ENCODE measurements around the gene CYFIP1.
A peak's percentile ranks its signal among the peaks of the same experiment; 100 is the strongest.

CYFIP1 gene

DNA sequence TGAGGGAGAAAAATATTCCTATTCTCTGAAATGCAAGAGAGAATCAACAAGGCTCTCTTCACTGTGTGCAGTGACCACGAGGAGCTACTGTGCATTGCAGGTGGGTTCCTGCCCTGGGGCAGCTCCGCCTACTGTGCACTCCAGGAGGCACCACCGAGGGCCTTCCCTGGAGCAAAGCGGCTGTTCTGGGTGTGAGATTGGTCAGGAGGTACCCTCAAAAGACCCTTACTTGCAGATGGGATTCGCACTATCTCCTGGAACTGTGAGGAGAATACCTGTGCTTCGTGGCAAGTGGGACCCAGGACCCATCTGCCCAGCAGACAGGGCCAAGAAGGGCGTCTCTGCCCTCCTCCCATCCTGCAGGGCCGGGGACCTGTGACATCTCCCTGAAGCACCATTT, 68.9 kb downstream of the CYFIP1 start:
- Mint-ChIP-seq H3K9me3 (no peaks in the 10 kb centered on the region), H3K27ac (no peak overlapping the region), H3K4me3 (no peak overlapping the region), H3K36me3 (ENCODE audit: low read depth) (peaks cover 3% of the 10 kb centered on the region), H3K4me1 (ENCODE audit: low read depth) (no peaks in the 10 kb centered on the region), H3K27me3 (ENCODE audit: low read depth) (no peaks in the 10 kb centered on the region)
- DNase-seq (ENCODE audit: low spot score) = no peak

DNA sequence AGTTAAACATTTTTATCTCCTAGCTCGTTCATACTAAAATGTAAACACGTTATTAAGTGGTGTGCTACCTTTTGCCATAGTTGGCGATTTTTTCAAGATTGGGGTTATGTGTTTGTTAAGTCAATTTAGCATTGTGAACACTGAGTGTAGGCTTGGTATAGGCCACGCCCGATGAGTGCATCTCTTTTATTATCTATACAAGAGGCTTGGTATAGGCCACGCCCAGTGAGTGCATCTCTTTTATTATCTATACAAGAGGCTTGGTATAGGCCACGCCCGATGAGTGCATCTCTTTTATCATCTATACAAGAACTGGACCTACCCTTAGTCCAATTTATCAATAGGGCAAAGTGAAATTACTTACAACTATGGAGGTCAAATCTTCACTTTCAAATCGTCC, 71.3 kb downstream of the CYFIP1 start:
- Mint-ChIP-seq H3K27me3 (ENCODE audit: low read depth) (no peaks in the 10 kb centered on the region), H3K4me1 (ENCODE audit: low read depth) (no peaks in the 10 kb centered on the region), H3K4me3 (no peak overlapping the region), H3K9me3 (no peaks in the 10 kb centered on the region), H3K27ac (no peak overlapping the region), H3K36me3 (ENCODE audit: low read depth) (peaks cover 3% of the 10 kb centered on the region)
- DNase-seq (ENCODE audit: low spot score) = no peak

DNA sequence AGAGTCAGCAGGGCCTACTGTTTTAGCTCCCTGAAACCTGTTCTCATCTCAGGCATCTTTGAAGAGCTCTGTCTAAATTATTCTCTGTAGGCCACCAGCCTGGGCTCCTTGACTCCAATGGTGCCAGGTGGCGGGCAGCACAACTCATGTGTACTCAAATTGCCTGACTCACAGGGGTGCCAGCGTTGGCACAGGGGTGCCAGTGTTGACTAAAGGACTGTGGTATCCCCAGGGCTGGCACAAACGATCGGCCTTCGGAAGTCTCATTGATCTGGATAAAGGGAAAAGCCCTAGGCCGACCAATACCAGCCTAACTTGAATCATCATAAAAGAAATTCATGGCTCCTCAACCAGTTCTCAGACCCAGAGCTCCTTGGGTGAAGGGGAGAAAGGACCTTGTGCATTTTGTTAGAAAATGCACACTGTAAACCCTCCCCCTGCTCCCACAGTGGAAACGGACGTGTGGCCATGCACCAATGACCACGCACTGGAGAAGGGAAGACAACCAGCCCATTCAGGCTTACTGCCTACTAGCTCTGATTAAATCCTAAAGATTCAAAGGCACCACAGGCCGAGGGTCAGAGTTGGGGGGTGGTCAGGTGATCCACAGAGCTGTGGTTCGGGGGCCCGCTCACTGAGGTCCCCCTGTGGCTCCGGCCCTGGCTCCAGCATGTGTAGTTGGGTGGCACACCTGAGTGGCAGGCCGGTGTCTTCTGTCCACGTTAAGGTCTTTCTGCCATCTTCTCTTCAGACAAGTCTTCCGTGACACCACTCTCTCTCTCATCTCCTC, 72.8 kb downstream of the CYFIP1 start:
- Mint-ChIP-seq H3K4me3 (no peak overlapping the region), H3K9me3 (no peaks in the 10 kb centered on the region), H3K36me3 (ENCODE audit: low read depth) (peaks cover 3% of the 10 kb centered on the region), H3K4me1 (ENCODE audit: low read depth) (no peaks in the 10 kb centered on the region), H3K27me3 (ENCODE audit: low read depth) (no peaks in the 10 kb centered on the region), H3K27ac (no peak overlapping the region)
- DNase-seq (ENCODE audit: low spot score) = no peak

DNA sequence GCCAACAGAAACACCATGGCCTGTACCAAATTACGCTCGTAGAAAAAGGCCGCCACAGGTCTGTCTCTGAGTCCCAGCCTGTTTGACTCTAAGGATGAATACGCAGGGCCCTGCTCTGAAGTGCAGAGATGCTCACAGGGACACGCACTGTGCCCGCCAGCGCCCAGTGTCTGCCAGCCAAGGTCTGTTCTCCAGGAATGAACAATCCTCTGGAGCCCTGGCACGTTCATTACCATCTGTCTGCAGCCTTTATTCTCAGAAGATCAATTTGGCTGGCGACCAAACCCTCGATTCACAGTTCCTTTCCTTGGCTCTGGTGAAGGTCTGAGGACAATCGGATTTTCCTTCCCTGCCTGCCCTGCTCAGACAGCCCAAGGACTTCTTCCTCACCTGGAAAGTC, 75.4 kb downstream of the CYFIP1 start:
- H3K36me3 Mint-ChIP-seq (ENCODE audit: low read depth) = peaks cover 3% of the 10 kb centered on the region
- no peaks in the 10 kb centered on the region for H3K9me3 Mint-ChIP-seq
- H3K27me3 Mint-ChIP-seq (ENCODE audit: low read depth) = no peaks in the 10 kb centered on the region
- H3K4me1 Mint-ChIP-seq (ENCODE audit: low read depth) = no peaks in the 10 kb centered on the region
- DNase-seq (ENCODE audit: low spot score) = no peak
- H3K27ac Mint-ChIP-seq = no peak overlapping the region
- no peak overlapping the region for H3K4me3 Mint-ChIP-seq

DNA sequence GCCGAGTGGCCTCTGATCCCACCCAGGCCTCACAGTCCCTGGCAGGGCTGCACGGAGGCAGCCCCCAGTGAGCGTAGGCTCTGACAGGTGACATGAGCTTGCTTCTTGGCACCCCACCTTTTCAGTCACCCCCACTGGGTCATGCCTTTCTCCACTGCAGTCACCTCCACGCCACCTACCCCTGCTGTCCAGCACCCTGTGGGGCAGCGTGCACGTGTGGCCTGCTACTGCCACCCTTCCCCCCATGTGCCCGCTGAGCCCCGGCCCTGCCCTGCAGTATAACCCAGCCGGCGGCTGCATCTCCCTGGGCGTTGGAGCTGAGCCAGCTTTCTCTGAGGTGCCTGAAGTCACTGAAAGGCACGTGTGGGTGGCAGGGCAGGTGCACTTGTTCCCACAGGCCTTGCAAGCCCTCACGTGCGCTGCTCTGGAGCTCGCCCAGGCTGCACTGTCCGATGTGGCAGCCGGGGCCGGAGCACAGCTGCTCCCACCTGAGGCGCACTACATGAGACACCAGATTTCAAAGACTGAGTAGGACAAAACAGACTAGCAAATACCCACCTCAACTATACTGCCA, 76.1 kb downstream of the CYFIP1 start:
- Mint-ChIP-seq H3K4me3 (no peak overlapping the region), H3K4me1 (ENCODE audit: low read depth) (no peaks in the 10 kb centered on the region), H3K27me3 (ENCODE audit: low read depth) (no peaks in the 10 kb centered on the region), H3K27ac (no peak overlapping the region), H3K36me3 (ENCODE audit: low read depth) (peaks cover 5% of the 10 kb centered on the region), H3K9me3 (no peaks in the 10 kb centered on the region)
- DNase-seq (ENCODE audit: low spot score) = no peak

DNA sequence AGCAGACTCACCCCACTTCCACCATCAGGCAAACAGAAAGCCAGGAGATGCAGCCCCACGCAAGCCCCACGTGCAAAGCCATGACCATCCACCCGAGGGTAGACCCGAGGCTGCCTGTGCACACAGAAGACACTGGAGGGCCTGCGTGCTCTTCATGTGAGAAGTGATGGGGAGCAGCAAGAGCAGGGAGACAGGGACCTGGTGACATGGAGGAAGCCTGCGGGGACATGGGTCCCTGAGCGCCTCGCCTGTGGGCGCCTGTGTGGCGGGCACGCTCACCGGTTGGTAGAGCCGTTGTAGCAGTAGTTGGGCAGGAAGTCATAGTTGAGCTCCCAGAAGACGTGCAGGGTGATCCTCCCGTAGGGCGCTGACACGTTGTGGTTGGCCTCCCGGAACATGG, 76.7 kb downstream of the CYFIP1 start:
- H3K4me3 Mint-ChIP-seq = no peak overlapping the region
- no peak overlapping the region for H3K27ac Mint-ChIP-seq
- no peaks in the 10 kb centered on the region for H3K27me3 Mint-ChIP-seq (ENCODE audit: low read depth)
- H3K4me1 Mint-ChIP-seq (ENCODE audit: low read depth) = no peaks in the 10 kb centered on the region
- no peaks in the 10 kb centered on the region for H3K9me3 Mint-ChIP-seq
- no peak for DNase-seq (ENCODE audit: low spot score)
- peaks cover 3% of the 10 kb centered on the region for H3K36me3 Mint-ChIP-seq (ENCODE audit: low read depth)

DNA sequence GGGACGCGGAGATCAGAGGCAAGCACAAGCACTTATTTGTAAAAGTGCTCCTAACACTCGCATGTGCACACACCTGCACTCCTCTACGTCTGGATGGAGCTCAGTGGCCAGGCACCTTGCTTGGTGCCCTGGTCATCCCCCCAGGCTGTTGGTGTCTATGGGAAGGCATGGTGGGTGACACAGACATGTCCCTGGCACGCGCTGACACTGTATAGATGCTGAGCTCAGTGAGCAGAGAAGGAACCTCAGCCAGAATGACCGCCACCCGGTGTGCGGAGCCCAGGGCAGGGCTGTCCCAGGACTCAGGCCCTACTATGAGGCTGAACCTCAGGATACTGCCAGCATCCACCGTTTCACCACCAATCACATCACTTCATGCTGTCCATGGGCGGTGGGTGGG, 77.2 kb downstream of the CYFIP1 start:
- no peaks in the 10 kb centered on the region for H3K9me3 Mint-ChIP-seq
- H3K36me3 Mint-ChIP-seq (ENCODE audit: low read depth) = peaks cover 3% of the 10 kb centered on the region
- no peak overlapping the region for H3K27ac Mint-ChIP-seq
- H3K27me3 Mint-ChIP-seq (ENCODE audit: low read depth) = no peaks in the 10 kb centered on the region
- no peak for DNase-seq (ENCODE audit: low spot score)
- no peaks in the 10 kb centered on the region for H3K4me1 Mint-ChIP-seq (ENCODE audit: low read depth)
- H3K4me3 Mint-ChIP-seq = no peak overlapping the region

DNA sequence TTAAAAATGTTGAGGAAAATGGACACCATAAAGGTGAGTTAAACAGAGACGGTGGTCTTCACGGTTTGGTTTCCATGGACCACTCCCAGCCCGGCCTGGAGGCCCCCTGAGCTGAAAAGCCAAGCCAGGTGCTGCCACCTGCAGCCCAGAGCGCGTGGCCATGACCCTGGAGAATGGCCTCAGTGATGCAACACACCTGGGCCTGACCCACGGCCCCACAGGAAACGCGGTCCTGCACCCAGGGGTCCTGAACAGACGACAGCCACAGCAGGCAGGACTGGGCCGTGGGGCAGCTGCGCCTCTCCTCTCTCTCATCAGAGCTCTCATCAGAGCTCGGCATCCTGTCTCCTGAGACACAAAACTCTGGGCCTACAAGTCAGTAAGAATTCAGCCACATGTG, 77.6 kb downstream of the CYFIP1 start:
- H3K27me3 Mint-ChIP-seq (ENCODE audit: low read depth) = no peaks in the 10 kb centered on the region
- no peak for DNase-seq (ENCODE audit: low spot score)
- no peaks in the 10 kb centered on the region for H3K4me1 Mint-ChIP-seq (ENCODE audit: low read depth)
- no peak overlapping the region for H3K4me3 Mint-ChIP-seq
- H3K27ac Mint-ChIP-seq = no peak overlapping the region
- H3K9me3 Mint-ChIP-seq = no peaks in the 10 kb centered on the region
- peaks cover 1% of the 10 kb centered on the region for H3K36me3 Mint-ChIP-seq (ENCODE audit: low read depth)

DNA sequence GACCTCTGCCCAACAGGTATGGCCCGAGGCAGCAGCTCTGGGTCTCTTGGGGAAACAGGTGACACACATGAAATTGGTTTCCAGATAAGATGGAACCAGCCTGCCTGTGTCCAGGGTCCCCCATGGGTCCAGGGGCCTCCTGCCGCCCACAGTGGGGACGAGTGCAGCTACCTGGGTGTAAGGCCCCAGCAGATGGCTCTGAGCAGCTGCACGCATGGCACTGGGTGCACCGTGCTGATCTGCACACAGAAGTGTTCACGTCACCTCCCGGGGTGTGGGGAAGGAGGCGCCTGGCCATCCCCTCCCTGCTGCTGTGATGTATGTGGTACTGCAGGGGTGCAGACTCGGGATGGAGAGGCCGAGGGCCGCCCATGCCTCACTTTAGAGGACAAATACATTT, 78.1 kb downstream of the CYFIP1 start:
- Mint-ChIP-seq H3K27me3 (ENCODE audit: low read depth) (no peaks in the 10 kb centered on the region), H3K4me3 (no peak overlapping the region), H3K36me3 (ENCODE audit: low read depth) (peaks cover 1% of the 10 kb centered on the region), H3K9me3 (no peaks in the 10 kb centered on the region), H3K27ac (no peak overlapping the region), H3K4me1 (ENCODE audit: low read depth) (no peaks in the 10 kb centered on the region)
- no peak for DNase-seq (ENCODE audit: low spot score)

DNA sequence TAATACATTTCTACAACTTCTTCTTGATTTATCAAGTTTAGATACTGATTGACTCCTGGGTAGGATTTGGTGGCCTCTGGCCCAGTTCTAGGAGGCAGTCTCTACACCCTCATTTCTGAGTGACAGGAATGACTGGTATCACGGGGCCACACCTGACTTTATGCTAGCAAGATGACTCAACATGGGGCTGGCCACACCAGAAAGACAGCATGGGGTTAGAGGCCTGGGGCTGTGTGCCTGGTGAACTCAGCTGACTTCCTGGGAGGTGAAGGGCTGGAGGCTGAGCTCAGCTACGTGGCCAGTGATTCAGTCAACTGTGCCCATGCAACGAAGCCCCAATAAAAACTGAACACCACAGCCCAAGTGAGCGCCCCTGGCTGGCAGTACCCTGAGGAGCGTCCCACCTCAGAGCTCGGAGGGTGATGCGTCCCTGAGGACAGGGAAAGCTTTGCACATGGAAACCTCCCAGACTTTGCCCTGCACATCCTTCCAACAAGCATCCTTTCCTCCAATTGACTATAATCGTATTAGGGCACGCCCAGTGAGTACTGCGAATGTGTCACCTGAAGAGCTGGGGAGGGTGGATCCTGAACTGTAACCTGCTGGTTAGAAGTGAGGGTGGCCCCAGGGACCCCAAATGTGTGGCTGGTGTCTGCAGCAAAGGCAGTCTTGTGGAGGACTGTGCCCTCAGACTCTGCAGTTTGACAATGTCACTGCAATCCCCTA, 84.5 kb downstream of the CYFIP1 start:
- H3K27me3 Mint-ChIP-seq (ENCODE audit: low read depth) = no peaks in the 10 kb centered on the region
- H3K36me3 Mint-ChIP-seq (ENCODE audit: low read depth) = peaks cover 1% of the 10 kb centered on the region
- H3K4me3 Mint-ChIP-seq = no peak overlapping the region
- DNase-seq (ENCODE audit: low spot score) = peak; percentile 52
- no peaks in the 10 kb centered on the region for H3K9me3 Mint-ChIP-seq
- H3K27ac Mint-ChIP-seq = peak overlapping the region; percentile 49
- H3K4me1 Mint-ChIP-seq (ENCODE audit: low read depth) = peaks cover 3% of the 10 kb centered on the region

DNA sequence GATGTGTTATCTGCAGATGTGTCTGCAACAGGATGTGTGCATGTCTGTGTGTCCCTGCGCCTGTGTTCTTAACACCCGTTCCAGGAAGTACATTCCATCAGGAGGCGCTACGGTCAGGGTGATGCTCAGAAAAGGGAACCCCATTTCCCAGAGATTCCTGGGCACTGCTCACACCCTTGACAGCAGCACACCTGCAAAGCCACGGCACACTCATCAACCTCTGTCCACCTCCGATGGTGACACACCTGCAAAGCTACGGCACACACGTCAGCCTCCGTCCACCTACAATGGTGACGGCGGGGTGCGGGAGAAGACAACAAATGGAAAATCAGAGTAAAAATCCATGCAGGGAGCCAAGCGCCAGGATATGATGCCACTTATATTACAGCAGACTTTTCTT, 86.3 kb downstream of the CYFIP1 start:
- DNase-seq (ENCODE audit: low spot score) = no peak
- H3K27me3 Mint-ChIP-seq (ENCODE audit: low read depth) = no peaks in the 10 kb centered on the region
- no peak overlapping the region for H3K27ac Mint-ChIP-seq
- peaks cover 3% of the 10 kb centered on the region for H3K4me1 Mint-ChIP-seq (ENCODE audit: low read depth)
- H3K4me3 Mint-ChIP-seq = no peak overlapping the region
- no peaks in the 10 kb centered on the region for H3K9me3 Mint-ChIP-seq
- H3K36me3 Mint-ChIP-seq (ENCODE audit: low read depth) = no peaks in the 10 kb centered on the region

DNA sequence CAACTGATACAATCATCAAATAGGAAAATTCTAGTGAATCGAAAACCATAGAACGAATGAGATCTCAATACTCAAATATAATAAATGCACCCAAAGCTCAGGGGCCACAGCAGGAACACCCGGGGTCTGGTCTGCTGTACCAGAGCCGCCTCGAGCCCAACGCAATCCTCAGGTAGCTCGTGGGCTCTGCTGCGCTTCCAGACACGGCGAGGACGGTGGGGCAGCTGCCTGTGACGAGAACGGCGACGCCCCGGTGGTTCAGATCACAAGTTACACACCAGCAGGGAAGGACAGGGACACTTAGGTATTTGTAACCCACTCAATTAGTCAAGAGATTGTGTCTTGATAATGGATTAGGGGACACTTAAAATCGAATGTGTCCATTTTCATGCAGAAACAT, 87.1 kb downstream of the CYFIP1 start:
- peaks cover 3% of the 10 kb centered on the region for H3K4me1 Mint-ChIP-seq (ENCODE audit: low read depth)
- no peaks in the 10 kb centered on the region for H3K27me3 Mint-ChIP-seq (ENCODE audit: low read depth)
- no peaks in the 10 kb centered on the region for H3K9me3 Mint-ChIP-seq
- no peak for DNase-seq (ENCODE audit: low spot score)
- H3K27ac Mint-ChIP-seq = no peak overlapping the region
- H3K36me3 Mint-ChIP-seq (ENCODE audit: low read depth) = no peaks in the 10 kb centered on the region
- H3K4me3 Mint-ChIP-seq = no peak overlapping the region

DNA sequence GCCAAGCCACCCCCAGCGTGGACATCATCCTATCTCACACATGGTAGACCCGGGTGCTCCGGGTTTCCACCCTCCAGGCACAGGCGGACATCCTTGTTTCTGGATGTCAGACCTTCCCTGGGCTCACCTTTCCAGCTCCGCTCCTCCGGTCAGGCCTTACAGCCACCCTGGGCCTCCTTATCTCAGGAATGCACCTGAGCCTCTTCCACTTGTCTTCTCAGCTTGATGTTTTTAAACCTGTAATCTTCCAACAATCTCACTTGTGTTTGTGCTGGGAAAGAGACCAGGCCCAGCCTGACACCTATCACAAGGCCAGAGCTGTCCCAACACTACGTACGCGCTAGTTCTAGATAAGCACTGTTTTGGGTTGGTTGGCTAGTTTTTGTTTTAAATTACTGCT, 87.8 kb downstream of the CYFIP1 start:
- Mint-ChIP-seq H3K36me3 (ENCODE audit: low read depth) (no peaks in the 10 kb centered on the region), H3K27ac (no peak overlapping the region), H3K9me3 (no peaks in the 10 kb centered on the region), H3K4me3 (no peak overlapping the region), H3K27me3 (ENCODE audit: low read depth) (no peaks in the 10 kb centered on the region), H3K4me1 (ENCODE audit: low read depth) (peaks cover 3% of the 10 kb centered on the region)
- no peak for DNase-seq (ENCODE audit: low spot score)

DNA sequence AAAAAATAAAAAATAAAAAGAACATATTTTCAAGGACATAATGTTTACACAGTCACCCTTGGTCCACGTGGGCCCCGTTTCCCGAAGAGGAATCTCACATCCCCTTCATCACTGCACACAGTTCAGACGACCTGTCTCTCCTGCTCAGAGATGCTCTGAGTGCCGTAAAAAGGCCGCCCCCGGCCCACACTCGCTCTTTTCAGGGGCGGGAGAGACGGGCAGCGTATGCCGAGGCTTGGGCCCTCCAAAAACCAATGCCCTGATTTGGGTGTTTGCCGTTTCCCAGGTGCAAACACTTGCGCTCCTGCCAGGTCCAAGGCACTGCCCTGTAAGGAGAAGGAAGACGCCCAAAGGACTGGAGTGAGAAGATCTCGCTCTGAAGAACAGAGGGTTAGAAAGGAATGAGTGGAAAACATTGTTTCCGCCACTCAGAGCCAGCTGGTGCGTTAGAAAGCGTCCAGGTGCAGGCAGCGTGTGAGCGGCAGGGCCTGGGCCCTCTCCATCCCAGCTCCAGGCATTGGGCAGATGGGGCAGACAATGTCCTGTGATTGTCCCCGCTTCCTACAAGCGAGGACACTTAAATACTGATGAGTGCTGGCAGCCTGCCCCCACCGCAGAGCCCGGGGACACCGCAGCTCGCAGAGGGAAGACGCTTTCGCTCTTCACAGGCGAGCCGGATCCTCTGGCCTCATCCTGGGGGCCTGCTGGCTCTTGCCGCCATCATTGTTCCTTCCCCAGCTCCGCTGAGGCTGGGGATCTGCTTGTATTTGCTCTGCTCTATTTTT, 88.5 kb downstream of the CYFIP1 start:
- Mint-ChIP-seq H3K4me1 (ENCODE audit: low read depth) (peaks cover 3% of the 10 kb centered on the region), H3K4me3 (no peak overlapping the region), H3K9me3 (no peaks in the 10 kb centered on the region), H3K27me3 (ENCODE audit: low read depth) (no peaks in the 10 kb centered on the region), H3K36me3 (ENCODE audit: low read depth) (no peaks in the 10 kb centered on the region), H3K27ac (no peak overlapping the region)
- no peak for DNase-seq (ENCODE audit: low spot score)

Data from T-helper 2 cell treated with Interferon-gamma antibody and Interleukin-4, amounts not matched to agents 5 μg/mL and 100 μg/mL, for 36 hours (primary cell).